HG02571 (cell line): Measurements from ENCODE around the gene ENTPD6.
A peak's percentile ranks its signal among the peaks of the same experiment; 100 is the strongest.

Experiments
- ATAC-seq: cut with Tn5 transposase; IDR thresholded peaks from one replicate; pipeline ENCODE4 v1.9.1; 2021; ENCODE audit warnings: mild to moderate bottlenecking, moderate library complexity; ENCODE audit not compliant: unreplicated experiment

The ENTPD6 gene

DNA sequence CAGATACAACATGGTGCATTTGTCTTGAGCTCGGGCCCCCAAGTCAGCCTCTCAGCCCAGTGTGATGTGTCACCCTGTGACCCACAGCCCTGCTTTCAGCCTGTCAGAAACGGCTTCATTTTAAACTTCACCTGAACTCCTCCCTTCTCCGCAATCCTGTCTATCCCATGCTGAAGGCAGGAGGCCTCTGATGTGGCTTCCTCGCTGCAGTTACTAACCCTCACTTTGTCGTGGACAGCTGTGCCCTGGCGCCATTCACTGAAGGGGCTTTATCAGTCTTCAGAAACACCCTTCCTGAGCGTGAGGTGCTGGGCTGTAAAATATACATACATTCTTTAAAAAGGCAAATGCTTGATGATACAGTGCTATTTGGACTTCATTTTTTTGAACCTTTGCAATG is 7.9 kb upstream of the ENTPD6 start:
- ATAC-seq, result no peak

DNA sequence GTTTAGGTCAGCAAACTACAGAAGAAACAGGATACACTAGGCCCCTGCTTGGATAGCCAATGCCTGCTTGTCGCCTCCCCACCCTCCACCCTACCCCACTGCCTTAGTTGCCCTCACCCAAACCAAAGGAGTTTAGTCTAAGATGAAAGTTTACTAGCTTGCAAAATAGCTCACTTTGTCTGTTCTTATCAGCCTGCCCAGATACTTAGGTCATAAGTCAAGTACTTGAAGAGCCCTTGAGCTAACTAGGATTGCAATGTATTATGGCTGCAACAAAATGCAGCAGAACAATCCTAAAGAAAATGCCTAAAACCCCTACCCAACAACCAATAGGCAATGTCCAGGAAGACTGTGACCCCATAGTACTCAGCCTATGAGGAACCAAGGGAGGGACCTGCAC is 7.3 kb upstream of the ENTPD6 start:
- no peak for ATAC-seq

DNA sequence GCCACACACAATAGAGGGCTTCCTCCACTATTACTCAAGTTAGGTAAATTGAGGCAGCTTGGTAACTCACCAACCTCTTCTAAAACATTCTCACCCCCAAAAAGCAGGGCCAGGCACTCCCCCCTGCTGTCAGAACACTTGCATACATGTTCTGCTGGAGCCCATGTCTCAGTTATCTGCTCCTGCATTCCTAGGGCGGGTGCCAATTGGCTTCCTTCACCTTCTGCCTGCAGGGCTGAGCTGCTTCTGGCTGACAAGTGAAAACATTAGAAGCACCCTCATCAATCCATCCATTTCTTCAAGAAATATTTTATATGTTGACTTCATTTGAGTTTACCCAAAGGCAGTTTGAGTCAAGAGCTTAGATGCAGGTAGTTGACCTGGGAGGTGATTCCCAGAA is 4.5 kb upstream of the ENTPD6 start:
- no peak for ATAC-seq

DNA sequence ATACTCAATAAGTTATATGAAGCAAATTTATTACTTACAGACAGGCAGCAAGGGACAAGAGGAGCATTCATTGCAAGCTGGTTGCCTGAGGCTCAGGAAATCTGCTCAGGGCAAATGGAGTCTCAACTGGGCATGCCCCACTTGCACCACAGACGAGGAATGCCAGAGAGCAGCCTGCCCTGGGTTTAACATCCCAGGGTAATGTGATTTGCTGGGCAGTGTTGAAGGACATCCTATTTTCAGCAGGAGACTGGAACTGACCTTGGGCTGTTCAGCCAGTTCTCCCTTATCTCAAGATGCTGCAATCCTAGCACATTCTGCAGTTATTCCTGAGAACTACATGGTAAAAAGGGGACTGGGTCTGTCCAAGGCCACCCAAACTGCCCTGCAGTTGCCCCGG is 3.8 kb upstream of the ENTPD6 start:
- ATAC-seq, result no peak

DNA sequence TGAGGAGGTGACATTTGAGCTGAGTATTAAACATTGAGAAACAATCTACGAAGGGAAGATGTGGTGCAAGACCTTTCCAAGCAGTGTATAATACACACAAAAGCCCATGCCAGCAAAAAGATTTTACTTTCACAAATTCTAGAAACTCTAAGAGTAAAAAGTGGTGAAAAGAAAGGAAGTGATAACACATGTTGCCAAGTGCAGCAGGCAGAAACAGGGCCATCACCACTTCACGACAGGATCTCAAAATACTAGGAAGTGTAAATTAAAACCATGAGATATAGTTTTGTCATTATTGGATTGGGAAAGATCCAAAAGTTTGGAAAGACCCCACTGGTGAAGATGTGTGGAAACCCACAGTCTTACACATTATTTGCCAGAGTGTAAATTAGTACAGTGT is 1.7 kb upstream of the ENTPD6 start:
- no peak for ATAC-seq

DNA sequence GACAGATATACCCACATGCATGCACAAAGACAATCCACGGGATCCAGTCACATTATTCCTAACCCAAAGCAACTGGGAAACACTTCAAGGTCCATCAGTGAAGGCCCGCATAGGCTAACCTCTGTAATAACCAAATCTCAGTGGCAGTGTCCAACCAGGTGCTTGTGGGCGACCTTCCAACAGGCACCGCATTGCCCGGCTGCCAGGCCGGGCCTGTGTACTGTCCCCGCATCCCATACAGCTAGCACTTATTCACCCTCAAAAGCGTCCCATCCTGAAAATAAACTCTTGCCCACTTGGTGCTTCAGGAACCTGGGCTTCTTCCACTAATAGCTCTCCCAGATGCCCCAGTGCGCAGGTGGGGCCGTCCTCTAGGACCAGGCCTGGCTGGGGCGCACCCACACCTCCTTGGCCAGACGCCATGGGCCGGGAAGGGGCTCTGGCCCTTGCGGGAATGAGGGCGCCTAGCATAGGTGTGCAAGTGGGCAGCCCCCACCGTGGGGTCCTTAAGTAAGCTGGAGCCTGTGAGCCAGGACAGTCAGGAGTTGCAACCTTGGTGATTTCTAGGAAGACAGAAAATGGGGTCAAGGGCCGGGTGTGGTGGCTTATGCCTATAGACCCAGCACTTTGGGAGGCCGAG is 1.1 kb upstream of the ENTPD6 start:
- ATAC-seq, result no peak

DNA sequence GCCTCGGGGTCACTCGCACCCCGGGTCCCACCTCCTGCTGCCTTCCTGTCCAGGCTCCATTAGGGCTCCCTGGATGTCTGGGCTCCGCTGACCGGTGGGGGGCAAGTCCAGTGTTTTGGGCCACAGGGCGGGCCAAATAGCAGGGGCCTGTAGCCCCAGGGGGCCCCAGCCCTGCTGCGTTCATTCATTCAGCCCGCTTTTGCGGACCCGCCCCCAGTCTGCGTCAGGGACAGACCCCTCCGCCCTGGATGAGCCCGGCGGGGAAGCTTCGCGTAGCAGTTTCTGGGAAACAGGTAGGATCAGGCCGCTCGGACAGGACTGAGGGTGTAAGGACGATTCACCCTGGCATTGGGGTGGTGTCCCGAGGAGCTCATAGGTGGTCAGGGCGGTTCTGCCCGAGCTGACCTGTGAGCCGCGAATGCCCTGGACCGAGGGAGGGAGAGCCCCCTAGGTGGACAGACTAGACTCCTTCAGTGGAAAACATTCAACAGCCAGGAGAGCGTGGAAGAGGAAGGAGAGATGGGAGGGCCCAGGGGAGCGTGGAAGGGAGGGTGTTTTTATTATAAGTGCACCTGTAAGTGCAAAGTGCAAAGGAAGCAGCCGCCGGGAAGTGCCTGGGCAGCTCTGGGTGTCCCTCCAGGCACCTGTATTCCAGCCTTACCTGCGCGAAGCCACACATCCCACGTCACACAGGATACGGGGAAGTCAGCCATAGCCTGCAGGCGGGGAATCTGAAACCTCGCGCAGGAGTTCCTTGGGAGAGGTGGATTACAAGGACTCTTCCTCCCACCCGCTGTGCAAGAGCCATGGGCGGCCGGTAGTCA is 662 bp downstream of the ENTPD6 start:
- ATAC-seq, result peak; percentile 12

DNA sequence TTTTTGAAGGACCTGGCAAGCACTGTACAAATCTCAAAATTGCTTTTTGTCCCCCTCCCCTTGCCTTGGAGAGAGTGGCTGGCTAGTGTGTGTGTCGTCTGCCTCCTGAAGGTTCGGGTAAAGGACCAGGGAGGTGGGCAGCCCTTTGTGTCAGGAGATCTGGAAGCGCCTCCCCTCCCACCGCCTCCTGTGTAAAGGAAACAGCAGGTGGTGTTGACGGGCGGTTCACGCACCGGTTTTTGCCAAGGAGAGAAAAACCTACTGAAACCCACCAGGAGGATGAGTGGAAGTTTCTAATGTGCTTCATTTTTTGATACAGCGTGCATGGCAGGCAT is 1.2 kb downstream of the ENTPD6 start:
- ATAC-seq, result no peak

DNA sequence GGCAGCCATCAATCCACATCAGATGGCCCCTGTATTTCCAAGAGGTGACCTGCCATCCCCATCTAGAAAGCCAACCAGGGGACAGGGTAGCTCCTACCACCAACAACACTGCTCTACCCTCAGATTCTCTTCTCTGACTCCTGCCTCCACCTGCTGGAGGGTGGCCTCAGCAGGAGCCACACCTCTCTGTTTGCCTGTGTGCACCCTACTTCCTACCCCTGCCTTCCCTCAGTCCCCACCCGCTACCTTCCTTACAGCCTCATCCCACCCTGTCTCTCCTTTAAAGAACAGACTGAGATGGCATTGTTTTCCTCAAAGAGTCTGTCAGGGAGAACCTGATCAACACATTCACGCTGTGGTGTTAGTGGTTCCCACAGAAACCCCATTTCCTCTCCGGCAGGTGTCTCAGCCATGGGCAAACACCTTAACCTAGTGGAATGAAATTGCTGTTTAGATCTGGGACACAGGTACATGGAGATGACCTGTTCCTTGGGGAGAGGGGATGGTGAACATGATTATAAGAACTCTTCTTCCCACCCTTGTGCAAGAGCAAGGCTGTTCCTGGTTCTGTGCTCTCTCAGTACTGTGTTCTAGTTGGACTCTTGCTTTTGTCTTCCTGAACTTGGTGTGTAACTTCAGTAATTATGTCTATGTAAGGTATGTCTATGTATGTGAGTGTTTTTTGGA is 1.8 kb downstream of the ENTPD6 start:
- no peak for ATAC-seq

DNA sequence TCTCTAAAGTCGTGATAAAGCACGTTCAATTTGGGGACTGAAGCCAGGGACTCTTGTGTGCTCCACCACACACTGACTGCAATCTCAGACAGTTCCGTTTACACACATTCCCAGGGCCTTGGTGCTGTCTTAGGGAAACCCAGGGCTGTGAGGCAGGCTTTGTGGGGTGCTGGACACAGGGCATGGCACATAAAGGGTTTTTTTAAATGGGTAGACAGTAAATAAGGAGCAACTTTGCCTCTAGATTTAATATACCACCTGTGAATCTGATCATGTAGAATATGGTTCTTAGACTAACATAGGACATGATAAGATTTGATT is 2.3 kb downstream of the ENTPD6 start:
- ATAC-seq, result no peak

DNA sequence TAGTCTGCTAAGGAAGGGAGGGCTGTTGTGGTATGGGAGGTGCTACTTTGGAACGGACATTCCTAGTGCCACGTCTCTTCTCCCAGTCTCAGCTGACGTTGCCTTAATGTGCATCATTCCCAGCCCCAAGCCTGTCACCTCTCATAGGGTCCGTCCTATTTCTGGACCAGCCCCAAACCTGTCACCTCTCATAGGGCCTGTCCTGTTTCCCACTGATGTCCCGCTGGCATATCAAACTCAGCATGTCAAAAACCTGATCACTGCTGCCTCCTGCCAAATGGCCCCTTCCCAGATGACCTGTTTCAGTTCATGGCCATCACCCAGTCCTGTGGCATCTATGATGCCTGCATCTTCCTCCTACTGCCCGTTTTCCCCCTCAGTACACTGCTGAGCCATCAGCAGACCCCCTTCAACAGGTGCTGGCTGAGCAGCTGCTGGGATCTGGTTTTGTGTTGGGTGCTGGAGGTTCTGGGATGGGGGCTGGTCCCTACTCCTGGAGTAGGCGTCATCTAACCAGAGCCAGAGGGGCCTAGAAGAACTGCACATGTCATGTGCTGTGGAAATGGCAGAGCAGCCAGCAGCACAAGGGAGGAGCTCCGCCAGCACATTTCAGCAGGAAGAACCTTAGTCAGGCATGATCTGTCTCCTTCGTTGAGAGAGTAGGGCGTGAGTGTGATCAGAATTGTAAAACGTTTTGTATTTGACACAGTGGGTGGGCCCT is 3.3 kb downstream of the ENTPD6 start:
- ATAC-seq, result no peak

DNA sequence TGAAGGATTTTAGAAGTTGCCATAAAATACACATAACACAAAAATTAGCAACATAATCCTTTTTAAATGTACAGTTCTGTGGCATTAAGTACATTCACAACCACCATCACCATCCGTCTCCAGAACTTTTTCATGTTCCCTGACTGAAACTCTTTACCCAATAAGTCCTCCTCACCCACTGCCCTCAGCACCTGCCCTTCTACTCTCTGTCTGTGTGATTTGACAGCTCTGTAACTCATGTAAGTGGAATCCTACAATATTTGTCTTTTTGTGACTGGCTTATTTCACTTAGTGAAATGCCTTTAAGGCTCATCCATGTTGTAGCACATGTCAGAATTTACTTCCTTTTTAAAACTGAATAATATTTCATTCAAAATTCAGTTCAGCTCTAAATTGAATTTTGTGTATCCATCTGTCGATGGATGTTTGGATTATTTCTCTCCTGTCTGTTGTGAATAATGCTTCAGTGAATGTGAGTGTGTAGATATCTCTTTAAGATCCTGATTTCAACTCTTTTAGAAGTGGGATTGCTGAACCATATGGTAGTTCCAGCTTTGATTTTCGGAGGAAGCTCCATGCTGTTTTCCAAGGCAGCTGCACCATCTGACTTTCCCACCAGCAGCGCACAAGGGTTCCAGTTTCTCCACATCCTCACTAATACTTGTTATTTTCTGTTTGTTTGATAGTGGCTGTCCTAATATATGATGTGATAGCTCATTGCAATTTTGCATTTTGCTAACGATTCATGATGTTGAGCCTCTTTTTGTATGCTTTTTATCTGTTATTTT is 4.2 kb downstream of the ENTPD6 start:
- ATAC-seq, result no peak

DNA sequence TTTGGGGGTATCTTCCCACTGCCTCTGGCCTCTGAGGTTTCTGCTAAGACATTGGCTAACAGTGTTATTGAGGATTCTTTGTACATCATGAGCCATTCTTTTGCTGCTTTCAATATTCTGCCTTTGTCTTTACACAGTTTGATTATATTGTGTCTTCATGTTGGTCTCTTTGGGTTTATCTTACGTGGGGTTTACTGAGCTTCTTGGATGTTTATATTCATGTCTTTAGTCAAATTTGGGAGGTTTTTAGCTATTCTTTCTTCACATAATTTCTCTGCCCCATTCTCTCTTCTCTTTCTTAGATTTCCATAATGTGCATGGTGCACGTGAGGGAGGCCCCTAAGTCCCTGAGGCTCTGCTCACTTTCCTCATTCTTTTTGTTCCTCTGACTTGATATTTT is 7.6 kb downstream of the ENTPD6 start:
- no peak for ATAC-seq

DNA sequence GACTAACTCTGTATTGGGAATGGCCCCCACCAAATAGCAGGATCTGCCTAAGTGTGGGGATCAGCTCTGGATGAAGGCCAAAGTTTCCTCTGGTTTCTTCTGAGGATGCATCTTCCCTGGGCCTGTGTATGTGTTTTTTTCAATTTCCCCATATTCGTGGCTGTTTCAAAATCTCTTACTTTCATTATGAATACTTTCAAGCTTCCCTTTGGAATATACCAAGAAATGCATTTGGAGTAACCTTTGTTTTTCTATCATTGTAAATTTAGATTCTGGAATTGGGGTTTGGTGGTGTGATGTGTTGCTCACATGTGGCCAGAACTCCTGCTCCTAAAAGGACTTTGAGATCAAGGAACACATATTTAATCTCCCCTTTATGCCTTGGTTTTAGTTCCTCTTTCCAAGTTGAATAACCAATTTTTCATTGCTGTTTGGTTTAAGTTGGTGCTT is 8.4 kb downstream of the ENTPD6 start:
- ATAC-seq, result no peak

DNA sequence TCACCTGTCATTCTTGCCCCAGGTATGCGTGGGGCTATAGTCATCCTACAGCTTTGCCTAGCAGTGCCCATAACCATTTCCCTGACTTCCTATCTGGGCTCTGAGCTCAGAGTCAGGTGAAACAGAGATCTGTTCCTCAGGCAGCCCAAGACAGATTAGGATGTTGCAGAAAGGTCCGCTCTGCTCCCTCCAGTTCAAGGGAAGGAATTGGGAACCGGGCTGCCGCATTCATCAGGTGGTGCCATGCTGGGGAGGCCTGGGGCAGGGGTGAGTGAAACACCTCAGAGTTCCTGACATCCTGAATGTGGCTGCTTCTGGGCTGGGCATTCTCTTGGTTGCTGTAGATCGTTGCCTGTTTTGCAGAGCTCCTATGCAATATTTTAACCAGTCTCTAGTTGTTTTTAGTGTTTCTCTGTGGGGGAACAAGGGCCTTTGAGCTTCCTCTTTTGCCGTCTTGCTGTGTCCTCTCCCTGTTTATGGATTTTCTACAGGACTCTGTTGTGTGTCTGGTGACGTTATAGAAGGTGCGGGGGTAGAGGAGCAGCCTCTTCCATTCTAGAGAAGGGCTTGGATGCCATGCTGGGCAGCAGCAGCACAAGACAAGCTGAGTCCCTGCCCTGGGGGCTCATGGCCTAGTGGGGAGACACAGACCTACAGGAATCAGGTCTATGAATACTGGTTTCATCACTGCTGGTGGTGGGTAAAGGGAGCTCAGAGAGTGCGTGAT is 9.2 kb downstream of the ENTPD6 start:
- ATAC-seq, result no peak

DNA sequence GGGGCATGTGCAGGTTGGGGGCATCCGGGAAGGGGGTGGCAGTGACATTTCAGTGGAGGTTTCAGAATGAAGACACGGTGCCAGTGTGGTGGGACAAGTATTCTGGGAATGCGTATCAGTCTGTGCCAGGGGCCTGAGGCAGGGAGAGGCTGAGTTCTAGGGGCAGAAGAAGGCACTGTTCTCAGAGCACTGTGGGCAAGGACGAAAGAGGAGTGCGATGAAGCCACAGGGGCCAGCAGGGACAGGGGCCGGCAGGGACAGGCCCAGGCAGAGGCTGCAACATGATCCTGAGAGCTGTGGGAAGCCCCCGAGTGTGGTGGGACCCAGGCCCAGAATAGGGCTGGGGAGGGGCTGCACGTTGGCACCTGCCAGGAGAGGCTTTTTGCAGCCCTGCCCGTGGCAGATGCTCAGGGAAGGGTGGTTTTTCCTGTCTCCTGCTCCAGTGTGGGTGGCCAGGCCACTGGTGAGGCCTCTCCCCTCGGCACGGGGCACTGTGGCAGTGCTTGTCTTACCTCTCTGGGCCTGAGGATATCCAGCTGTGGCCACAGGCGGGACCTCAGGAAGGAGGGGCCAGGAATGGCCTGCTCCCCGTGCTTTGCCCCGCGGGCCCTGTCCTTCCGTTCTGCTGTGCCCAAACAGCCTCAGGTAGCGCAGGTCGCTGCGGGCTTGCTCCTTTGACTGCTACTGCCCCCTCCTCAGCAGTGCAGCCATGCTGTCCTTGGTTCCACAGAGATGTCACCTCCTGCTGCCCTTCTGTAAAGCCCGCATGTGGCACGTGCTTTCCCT is 10.0 kb downstream of the ENTPD6 start:
- ATAC-seq, result no peak

DNA sequence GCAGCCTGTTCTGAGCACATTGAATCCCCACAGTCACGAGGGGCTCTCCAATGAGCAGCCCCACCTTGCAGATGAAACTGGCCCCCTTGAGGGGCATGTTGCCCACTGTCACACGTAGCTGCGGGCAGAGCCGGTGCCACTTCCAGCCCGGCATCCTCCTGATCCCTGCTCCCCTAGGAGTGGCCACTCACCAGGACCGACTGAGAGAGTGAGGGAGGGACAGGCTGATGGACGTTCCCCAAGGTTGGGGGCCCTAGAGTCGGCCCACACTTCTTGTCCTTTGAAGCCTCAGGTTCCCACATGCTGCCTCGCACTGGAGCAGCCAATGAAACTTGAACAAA is 10.5 kb downstream of the ENTPD6 start:
- ATAC-seq, result no peak

DNA sequence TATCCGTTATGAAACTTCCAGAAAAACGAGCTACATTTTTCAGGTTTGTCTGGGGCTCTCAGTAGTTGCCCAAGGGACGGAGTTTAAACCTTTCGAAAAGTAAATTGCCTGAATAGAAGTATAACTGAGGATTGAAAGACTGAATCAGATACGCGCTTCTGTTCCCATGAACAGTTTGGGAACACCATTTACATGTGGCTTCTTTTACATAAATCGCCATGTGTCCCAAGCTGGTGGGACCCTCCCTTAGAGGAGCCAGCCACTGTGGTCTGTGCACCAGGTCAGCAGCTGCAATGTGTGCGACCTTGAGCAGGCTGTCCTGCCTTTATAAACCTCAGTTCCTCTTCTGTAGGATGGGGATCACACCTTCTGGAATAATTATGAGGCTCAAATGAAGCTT is 11.0 kb downstream of the ENTPD6 start:
- no peak for ATAC-seq

DNA sequence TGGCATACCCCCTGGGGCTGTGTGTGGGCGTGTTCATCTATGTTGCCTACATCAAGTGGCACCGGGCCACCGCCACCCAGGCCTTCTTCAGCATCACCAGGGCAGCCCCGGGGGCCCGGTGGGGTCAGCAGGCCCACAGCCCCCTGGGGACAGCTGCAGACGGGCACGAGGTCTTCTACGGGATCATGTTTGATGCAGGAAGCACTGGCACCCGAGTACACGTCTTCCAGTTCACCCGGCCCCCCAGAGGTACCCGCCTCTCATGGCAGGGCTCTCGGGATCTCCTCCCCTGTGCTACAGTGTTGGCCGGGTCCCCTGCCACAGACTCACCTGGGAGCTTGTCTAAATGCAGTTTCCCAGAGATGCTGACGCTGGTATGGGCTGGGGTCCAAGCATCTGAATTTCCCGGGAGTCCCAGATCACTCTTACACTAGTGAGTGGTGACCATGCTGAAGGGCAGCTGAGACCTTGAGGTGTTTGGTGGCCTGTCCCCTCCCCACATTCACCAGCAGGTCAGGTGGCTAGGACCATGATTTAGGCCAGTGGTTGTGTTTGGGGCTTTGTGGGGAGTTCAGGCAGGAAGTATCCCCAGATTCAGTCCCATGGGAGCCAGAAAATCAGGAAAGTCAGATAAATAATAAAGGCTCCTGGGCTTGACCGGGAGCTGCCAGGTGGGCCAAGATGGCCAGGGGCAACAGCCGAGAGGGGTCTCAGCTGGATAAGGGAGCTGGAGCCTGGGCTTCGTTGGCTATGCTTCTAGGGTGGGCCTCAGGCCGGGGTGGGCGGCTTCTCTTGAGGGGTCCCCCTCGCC is 11.8 kb downstream of the ENTPD6 start:
- ATAC-seq, result no peak
